EL (cell line): Measurements from ENCODE around the gene COL6A2.
"Not testable (repeated sequence)": the region's sequence is repeated elsewhere in the genome, so short reads cannot be mapped to it uniquely, and the experiment has no call there.

Experiments used
- DNase-seq: peaks from one replicate; pipeline ENCODE4 v3.0.0-alpha.2; 2016

Gene COL6A2

DNA sequence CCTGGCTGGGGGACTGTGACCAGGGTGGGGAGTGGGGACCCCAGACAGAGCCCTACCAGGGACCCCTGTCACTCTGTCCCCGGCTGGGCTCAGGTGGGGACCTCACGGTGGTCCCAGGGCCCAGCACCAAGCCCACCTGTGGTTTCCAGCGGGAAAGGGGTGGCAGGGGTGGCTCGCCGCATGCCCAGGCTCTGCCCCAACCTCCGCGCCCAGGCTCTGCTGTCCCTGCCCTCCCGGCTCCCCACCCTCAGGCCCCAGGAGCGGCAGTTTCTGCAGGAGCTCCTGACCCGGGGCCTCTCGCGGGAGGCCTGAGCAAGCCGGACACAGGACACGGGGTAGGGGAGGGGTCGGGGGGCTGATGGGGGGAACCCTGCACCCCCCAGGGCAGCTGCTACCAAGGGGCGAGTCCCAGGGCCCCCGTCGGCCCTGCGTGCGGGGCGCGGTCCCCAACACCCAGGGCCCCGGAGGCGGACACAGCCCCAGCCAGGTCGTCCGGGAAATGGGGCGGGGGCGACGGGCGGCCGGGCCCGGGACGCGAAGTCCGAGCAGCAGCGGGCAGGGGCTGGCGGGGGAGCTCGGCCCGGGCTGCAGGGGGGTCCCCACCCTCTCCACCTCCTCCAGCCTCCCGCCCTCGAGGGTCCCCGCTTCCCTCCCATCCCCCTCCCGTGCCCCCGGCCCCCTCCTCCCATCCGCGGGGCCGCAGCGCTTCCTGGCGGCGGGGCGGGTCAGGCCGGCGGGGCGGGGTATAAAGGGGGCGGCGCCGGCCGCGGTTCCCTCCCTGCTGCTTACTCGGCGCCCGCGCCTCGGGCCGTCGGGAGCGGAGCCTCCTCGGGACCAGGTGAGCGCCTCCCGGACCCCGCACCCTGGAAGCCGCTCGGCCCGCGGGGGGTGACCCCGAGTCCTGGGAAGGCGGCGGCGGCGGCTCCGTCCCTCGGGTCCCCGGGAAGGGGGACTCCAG is at the start of gene COL6A2:
COL6A2 (plus strand) TSS at position 777 of the 958 bp plus-strand sequence.
- DNase-seq: peak; percentile 64

GRCh38 chr21:46048926-46049889 is 48.7 kb upstream of the COL6A2 start:
- peak; percentile 100 for DNase-seq

DNA sequence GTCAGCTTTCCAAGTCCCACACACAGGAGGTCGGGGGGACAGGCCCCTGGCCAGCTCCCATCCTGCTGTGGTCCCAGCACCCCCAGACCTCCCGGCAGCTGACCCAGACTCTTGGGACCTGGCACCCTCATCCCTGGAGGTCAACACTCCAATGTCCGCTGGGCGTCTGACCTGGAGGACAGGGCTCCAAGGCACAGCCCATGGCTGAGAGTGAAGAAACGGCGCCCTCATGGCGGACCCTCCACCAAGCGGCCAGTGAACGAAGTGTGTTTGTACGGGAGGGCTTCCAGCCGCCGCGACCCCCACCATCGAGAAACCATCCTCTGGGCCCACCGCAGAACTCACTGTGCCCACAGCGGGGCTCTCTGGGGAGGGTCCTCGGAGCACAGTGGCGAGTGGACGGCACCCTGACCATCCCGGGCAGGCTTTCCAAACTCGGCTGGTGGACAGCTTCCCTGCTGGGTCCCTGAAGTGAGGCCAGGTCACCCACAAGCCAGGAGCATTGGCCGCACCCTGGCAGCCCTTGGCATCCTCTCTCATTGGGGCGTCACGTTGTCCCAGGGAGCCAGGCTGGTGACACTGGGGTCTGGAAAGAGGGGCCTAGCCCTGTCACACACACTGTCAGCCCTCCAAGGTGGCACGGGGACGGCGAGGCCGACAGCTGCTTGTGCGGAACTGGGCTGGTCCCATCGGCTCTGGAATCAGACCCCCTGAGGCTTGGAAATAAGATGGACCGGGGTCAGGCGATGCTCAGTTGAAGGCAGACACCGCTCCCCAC is 47.8 kb upstream of the COL6A2 start:
- no peak for DNase-seq

GRCh38 chr21:46050668-46051378 is 47.1 kb upstream of the COL6A2 start:
- DNase-seq: no peak

DNA sequence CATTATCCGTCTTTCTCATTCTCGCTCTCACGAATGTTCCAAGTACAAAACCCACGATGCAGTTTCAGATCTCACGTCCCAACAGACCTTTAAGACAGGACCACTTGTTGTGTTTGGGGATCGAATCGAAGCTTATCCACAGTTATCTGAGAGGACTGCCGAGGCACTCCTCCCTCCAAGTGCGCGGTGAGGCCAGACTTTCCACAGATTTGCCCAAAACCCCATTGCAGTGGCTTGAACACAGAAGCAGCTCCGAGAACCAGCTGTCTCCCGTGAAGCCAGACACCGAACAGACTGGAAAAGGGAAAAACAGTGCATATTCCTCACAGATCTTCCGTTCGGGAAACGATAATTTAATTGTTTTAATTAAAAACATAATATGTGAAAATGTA is 46.5 kb upstream of the COL6A2 start:
- no peak for DNase-seq

DNA sequence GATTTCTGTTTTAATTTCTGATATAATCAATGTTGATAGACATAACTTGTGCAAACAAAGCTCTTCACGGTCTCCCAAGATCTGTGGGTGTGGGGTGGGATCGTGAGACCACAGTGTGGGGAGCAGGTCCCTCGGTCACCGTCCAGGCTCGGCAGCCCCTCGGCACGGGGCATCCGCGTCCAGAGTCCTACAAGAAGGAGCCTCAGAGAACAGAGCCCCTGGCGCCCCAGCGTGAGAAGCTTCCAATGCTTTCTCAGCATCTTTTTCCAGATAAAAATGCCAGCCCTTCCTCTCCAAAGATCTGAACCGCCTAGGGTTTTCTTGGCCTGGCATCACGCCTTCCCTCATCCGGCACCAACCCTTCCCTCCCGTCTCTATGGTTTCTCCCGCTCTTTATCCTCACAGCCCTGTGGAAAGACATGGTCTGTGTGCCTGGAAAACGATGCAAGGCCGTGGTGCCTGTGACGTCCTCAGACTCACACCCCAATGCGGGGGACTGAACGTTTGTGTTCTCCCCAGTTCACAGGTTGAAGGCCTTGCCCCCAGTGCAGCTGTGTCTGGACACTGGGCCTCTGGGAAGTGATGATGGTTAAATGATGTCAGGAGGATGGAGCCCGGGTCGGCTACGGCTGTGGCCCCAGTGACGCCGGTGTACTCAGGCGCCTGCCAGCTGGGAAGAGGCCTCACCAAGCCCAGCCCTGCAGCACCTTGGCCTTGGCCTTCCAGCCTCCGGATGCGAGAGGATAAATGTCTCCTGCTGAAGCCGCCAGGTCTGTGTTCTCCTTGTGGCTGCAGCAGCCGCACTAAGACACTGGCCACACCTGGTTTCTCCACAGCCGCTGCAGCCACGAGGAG is 45.9 kb upstream of the COL6A2 start:
- DNase-seq: no peak

DNA sequence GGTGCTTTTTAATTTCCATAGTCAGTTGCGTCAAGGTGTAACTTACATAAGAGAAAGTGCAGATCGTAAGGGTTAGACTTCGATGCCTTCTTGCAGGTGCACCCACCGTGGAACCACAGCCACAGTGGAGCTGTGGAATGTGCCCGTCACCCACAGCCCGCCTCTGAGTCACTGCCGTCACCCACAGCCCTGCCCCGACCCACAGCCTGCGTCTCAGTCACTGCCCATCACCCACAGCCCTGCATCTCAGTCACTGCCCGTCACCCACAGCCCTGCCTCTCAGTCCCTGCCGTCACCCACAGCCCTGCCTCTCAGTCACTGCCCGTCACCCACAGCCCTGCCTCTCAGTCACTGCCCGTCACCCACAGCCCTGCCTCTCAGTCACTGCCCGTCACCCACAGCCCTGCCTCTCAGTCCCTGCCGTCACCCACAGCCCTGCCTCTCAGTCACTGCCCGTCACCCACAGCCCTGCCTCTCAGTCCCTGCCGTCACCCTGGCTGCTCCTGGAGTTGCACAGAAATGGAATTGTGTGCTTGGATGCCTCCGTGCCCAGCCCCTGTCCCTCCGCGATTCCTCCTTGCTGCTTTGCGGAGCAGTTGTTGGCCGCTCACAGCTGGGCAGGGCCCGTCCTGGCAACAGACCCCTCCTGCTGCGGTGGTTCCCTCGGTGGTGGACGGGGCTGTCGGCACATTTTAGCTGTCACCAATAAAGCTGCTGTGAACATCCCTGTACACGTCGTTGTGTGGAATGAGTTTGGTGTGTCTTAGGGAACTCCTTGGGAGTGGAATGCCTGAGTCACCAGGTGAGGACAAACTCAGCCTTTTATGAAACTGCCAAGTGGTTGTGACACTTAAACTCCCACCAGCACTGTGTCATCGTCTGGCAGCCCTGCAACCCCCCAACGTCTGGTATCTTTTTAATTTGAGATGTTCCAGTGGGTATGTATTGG is 44.9 kb upstream of the COL6A2 start:
- peak; percentile 81 for DNase-seq

- DNase-seq: no peak
These were observed 43.9 kb upstream of the COL6A2 start for GRCh38 chr21:46054031-46054430.

DNA sequence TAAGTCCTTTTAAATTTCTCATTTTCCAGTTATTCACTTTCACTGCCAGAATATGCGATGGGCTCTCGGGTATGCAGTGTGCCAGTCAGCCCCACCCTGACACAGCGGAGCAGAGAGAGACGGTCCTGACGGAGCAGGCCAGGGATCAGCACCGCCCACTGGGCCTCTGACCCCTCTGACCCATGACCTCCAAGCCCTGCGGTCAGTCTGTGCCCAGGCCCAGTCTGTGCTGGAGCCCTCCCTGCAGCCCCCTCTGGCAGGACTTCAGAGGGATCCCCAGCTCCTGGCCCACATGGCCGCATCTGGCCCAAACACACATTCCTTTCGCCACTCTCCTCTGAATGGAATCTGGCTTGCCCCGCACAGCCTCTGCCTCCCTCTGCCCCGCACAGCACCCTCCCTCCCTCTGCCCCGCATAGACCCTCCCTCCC is 43.4 kb upstream of the COL6A2 start:
- DNase-seq: peak; percentile 55

DNA sequence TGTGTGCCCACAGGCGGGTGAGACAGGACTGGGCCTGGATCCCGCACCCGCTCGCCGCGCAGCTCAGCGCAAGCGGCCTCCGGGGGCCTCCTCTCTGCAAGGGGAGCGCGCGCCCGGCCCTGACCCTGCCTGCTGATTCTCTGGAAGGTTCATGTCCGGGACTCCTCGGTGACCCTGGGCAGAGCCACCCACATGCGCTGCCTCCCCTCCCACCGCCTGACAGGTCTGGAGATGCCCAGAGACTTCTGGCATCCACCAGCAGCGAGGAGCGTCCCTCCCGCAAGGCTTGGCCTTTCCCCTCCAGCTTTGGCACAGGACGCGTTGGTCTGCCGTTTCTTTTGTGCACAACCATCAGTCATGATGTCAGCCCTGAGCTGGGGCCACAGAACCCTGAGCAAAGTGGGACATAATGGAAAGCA is 42.0 kb upstream of the COL6A2 start:
- DNase-seq: no peak

DNA sequence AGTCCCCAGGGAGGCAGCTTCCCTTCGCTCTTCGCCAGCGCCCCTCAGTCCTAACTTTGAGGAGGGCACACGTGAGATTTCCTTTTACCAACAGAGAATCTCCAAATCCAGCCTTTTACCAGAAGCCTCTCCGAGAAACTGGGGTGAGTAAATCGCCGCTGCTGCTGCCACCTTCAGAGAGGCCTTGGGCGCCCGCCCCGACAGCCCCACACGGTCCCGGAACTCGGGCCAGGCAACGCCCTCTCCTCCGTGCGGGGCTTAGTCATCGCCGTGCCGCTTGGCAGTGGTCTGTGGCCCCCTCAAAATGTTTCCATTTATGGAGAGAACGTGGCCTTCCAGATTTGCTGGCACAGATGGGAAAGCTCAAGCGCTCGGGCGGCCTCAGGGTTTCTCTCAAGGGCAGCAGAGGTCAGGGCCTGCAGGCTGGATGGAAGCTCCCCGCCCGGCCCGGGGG is 41.4 kb upstream of the COL6A2 start:
- peak; percentile 86 for DNase-seq

DNA sequence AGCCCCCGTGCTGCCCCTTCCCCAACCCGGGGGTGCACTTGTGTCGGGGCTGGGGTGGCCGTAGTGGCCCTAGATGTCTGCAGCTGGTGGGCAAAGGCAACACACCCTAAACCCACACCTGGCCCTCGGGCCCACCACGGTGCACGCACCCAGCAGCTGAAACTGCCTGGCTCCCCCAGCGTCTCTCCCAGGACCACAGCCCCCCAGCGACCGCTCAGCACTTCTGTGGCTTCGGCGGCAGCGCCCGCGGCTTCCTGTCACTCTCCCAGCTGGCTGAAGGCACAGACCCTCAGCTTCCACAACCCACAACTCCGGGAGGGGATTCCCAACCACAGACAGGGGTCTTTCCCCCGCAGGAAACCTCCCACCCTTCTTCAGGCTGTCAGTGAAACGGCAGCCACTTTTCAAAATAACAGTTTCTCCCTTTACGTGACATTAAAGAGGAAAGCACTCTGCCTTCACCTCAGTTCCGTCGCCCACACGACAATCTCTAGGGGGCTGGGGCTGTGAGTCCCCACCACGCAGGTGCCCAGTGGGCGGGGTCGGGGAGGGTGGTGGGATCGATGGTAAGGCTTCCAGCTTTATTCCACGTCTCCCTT is 40.7 kb upstream of the COL6A2 start:
- DNase-seq: no peak

- DNase-seq: no peak
These were observed 40.1 kb upstream of the COL6A2 start for GRCh38 chr21:46057710-46058241.

- no peak for DNase-seq
These were observed 39.3 kb upstream of the COL6A2 start for GRCh38 chr21:46058431-46059145.

DNA sequence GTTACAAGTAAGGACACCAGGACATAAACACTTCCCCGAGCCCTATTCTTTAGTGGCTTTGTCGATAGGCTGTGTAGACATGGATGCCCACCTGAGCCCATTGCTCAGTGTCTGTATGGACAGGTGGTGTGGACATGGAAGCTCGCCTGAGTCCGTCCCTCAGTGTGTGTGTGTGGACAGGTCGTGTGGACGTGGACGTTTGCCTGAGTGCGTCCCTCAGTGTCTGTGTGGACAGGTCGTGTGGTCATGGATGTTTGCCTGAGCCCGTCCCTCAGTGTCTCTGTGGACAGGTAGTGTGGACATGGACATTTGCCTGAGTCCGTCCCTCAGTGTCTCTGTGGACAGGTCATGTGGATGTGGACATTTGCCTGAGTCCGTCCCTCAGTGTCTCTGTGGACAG is 38.7 kb upstream of the COL6A2 start:
- no peak for DNase-seq

DNA sequence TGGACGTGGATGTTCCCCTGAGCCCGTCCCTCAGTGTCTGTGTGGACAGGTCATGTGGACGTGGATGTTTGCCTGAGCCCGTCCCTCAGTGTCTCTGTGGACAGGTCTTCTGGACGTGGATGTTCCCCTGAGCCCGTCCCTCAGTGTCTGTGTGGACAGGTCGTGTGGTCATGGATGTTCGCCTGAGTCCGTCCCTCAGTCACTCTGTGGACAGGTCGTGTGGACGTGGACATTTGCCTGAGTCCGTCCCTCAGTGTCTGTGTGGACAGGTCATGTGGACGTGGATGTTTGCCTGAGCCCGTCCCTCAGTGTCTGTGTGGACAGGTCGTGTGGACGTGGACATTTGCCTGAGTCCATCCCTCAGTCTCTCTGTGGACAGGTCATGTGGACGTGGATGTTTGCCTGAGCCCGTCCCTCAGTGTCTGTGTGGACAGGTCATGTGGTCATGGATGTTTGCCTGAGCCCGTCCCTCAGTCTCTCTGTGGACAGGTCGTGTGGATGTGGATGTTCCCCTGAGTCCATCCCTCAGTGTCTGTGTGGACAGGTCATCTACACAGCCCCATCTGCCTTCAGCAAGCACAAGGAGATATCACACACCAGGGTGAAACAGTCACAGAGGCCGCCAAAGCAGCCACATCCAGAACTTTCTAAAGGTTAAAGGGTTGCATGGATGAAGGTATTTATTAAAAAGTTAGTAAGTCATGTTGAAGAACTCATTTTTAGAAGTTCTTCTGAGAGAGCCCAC is 38.0 kb upstream of the COL6A2 start:
- DNase-seq: not testable (repeated sequence)

DNA sequence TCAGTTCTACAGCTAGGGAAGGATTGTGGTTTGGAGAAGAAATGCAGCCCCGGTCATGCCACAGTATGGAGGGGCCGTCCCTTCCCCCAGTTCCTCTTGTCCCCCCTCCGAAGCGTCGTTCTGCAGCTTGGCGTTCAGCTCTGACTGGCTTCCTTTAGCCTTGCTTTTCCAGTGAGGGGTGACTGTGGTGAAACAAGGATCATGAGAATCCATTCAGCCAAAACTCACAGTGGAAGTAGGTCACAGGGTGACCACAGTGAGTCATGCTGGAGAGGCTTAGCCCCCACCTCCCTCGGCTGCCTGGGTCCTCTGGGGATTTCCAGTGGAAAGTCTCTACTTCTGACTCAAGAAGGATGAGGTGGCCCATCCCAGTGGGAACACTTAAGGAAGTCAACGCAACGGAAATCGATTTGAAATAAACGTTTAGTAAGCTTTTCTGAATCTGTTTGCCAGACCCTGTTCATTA is 37.3 kb upstream of the COL6A2 start:
- DNase-seq: peak; percentile 99
